KOPT-K1 (cell line): ENCODE measurements around the gene ZNF691.
"Not testable (repeated sequence)": the region's sequence is repeated elsewhere in the genome, so short reads cannot be mapped to it uniquely, and the experiment has no call there.

Experiments
- H3K27ac ChIP-seq: fragments of 200-600 bp; sonication (generic); 2 replicates; pipeline ENCODE4 v1.5.1; 2016; ENCODE audit warnings: antibody characterized with exemption, mild to moderate bottlenecking, low read depth, low read length; ENCODE audit not compliant: poor library complexity, severe bottlenecking
- H3K36me3 ChIP-seq: fragments of 200-600 bp; sonication (generic); 2 replicates; pipeline ENCODE4 v1.5.1; 2017; ENCODE audit warnings: antibody characterized with exemption, mild to moderate bottlenecking, low read length, moderate library complexity; ENCODE audit not compliant: insufficient read depth
- H3K9me3 ChIP-seq: fragments of 200-600 bp; sonication (generic); 2 replicates; pipeline ENCODE4 v1.5.1; 2017; ENCODE audit warnings: antibody characterized with exemption, low read length, mild to moderate bottlenecking; ENCODE audit not compliant: insufficient read depth, poor library complexity, severe bottlenecking

ZNF691 gene

DNA sequence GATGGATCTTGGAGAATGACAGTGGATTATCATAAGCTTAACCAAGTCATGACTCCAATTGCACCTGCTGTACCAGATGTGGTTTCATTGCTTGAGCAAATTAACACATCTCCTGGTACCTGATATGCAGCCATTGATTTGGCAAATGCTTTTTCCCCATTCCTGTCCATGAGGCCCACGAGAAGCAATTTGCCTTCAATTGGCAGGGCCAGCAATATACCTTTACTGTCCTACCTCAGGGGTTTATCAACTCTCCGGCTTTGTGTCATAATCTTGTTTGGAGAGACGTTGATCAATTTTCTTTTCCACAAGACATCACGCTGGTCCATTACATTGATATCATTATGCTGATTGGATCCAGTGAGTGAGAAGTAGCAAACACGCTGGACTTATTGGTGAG, 20.1 kb downstream of the ZNF691 start:
- no peak overlapping the region for H3K27ac ChIP-seq
- peaks cover 7% of the 10 kb centered on the region for H3K9me3 ChIP-seq
- no peaks in the 10 kb centered on the region for H3K36me3 ChIP-seq

- H3K9me3 ChIP-seq, H3K36me3 ChIP-seq, H3K27ac ChIP-seq: not testable (repeated sequence)
Measured at GRCh38 chr1:42868466-42868865, 22.1 kb downstream of the ZNF691 start.

DNA sequence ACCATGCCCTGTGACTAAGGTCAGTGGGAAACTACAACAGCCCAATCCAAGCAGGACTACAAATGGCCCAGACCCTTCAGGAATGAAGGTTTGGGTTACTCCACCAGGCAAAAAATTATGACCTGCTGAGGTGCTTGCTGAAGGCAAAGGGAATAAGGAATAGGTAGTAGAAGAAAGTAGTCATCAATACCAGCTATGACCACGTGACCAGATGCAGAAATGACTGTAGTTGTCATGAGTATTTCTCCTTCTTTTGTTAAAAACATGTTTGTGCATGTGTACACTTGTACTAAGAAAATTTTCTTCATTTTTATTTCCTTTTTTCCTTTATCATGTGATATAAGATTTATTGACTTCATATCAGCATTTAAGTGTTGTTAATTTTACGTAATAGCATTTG, 22.8 kb downstream of the ZNF691 start:
- H3K27ac ChIP-seq, H3K36me3 ChIP-seq, H3K9me3 ChIP-seq: not testable (repeated sequence)

GRCh38 chr1:42869751-42870150, 23.3 kb downstream of the ZNF691 start:
- H3K27ac ChIP-seq, H3K9me3 ChIP-seq, H3K36me3 ChIP-seq: not testable (repeated sequence)

- not testable (repeated sequence) for H3K27ac ChIP-seq, H3K9me3 ChIP-seq, H3K36me3 ChIP-seq
Measured at GRCh38 chr1:42873108-42873507, 26.7 kb downstream of the ZNF691 start.

GRCh38 chr1:42873670-42874069, 27.3 kb downstream of the ZNF691 start:
- Histone ChIP-seq H3K36me3 (no peaks in the 10 kb centered on the region), H3K9me3 (peaks cover 10% of the 10 kb centered on the region), H3K27ac (no peak overlapping the region)

DNA sequence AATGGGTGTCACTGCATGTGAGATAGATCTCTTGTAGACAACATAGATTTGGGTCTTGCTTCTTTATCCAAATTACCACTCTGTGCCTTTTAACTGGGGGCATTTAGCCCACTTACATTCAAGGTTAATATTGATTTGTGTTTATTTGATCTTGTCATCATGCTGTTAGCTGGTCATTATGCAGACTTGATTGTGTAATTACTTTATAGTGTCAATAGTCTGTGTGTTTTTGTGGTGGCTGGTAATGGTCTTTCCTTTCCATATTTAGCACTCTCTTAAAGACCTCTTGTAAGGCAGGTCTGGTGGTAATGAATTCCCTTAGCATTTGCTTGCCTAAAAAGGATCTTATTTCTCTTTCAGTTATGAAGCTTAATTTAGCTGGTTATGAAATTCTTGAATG, 29.6 kb downstream of the ZNF691 start:
- Histone ChIP-seq H3K27ac (no peak overlapping the region), H3K36me3 (no peaks in the 10 kb centered on the region), H3K9me3 (peaks cover 29% of the 10 kb centered on the region)

GRCh38 chr1:42877380-42877779, 31.0 kb downstream of the ZNF691 start:
- H3K9me3 ChIP-seq, result peaks cover 32% of the 10 kb centered on the region
- H3K36me3 ChIP-seq, result no peaks in the 10 kb centered on the region
- H3K27ac ChIP-seq, result no peak overlapping the region

- Histone ChIP-seq H3K9me3 (peaks cover 32% of the 10 kb centered on the region), H3K36me3 (no peaks in the 10 kb centered on the region), H3K27ac (no peak overlapping the region)
Measured at GRCh38 chr1:42880384-42880783, 34.0 kb downstream of the ZNF691 start.

DNA sequence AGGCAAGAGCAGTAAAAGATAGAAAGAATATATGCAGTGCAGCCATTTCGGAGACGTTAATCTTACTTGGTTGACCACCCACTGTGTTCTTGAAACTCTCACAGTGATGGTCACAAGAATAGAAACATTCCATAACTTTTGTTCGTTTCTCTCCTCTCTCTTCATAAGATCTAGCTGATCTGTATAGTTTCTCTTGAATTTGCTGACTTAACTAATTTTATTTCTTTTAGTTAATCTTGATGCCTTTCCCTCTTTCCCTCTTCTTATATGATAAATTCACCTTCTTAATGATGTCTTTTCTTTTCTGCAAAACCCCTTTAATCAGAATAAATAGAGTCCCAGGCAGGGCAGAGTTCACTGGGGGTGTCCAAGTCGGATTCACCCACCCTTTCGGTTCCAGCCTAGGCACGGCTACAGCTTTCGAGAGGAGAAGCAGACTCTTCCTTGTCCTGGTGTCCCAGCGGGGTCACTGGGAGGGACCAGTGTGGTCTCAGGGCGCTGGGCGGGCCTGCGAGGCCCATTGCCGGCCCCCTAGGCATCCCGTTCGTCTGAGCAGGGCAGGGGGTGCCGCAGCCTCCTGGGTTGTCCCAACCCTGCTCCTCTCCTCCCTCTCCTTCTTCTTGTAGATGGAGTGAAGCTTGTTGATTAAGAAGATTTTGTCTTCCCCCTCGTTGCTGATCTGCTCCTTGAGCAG, 39.8 kb downstream of the ZNF691 start:
- Histone ChIP-seq H3K9me3 (peaks cover 1% of the 10 kb centered on the region), H3K36me3 (no peaks in the 10 kb centered on the region), H3K27ac (no peak overlapping the region)

- H3K27ac ChIP-seq, result no peak overlapping the region
- no peaks in the 10 kb centered on the region for H3K36me3 ChIP-seq
- no peaks in the 10 kb centered on the region for H3K9me3 ChIP-seq
Measured at GRCh38 chr1:42886800-42887199, 40.4 kb downstream of the ZNF691 start.

DNA sequence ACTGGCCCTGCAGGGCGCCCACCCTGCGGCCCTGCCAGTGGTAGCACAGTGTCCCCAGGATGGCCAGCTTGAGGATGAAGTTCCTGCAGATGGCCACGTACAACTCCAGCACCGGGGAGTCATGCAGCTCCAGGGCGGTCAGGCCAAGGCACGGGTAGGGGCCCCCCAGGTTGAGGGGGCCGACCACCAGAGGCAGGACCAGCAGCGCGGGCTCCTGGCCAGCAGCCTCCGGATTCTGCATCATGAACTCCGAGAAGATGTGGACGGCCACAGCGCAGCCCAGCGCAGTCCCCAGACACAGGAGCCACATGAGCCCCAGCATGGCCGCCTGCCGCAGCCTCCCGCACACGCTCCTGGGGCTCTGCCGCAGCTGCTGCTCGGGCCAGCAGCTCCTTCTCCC, 41.0 kb downstream of the ZNF691 start:
- Histone ChIP-seq H3K36me3 (no peaks in the 10 kb centered on the region), H3K9me3 (no peaks in the 10 kb centered on the region), H3K27ac (no peak overlapping the region)

DNA sequence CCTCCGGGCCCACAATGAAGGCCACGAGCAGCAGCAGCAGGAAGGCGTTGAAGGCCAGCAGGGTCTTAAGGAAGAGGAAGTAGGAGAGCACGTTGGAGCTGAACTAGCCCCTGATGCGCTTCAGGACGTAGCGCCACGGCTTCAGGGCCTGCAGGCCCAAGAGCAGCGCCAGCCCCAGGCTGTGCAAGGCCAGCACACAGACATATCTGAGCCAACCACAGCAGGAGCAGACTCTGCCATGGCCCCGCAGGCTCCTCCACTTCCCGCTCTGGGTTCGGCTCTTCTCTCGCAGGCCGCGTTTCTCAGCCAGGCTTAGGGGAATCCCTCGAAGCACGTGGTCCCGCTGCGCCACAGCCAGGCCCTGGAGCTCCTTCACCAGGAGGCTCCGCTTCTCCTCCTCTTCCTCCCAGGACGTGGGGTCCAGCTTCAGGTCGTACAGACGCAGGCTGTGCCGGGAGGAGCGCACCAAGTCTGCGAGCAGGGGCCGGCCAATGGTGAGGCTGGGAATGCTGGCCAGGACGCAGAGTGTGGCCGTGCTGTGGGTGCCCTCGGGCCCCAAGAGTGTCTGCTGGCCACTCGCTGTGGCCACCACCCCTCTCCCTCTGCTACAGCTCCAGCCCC, 41.7 kb downstream of the ZNF691 start:
- Histone ChIP-seq H3K36me3 (no peaks in the 10 kb centered on the region), H3K27ac (no peak overlapping the region), H3K9me3 (no peaks in the 10 kb centered on the region)

GRCh38 chr1:42889264-42889663, 42.9 kb downstream of the ZNF691 start:
- Histone ChIP-seq H3K27ac (no peak overlapping the region), H3K36me3 (no peaks in the 10 kb centered on the region), H3K9me3 (no peaks in the 10 kb centered on the region)

DNA sequence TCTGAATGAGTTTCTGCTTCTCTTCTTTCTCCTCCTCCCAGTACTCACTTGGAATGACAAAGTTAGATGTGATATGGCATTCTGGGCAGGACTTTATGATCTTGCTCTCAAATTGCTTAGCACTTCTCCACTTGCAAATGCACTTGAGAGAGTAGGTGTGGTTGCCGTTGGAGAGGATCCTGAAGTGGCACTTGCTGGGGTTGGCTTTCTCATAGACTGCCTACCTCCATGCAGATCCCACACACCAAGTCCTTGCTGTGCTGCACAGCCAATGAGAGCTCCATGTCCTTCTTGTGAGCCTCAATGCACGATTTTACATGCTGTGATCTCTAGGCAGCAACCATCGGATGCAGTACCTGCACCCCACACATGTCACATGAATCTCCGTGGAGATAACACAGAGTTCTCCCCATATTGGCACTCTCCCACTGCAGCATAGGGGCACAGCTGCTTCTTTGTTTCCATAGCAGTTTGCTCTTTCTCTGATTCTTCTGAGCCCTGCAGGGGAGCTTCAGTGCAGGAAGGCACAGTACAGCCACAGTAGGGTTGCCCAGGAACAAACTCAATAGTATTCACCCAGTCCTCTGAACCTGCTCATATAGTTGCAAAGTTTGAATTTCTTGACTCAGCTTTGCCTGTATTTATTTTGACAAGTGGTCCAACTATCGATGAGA, 45.2 kb downstream of the ZNF691 start:
- Histone ChIP-seq H3K36me3 (no peaks in the 10 kb centered on the region), H3K27ac (no peak overlapping the region), H3K9me3 (no peaks in the 10 kb centered on the region)

- H3K27ac ChIP-seq, H3K36me3 ChIP-seq: not testable (repeated sequence)
Measured at GRCh38 chr1:42899960-42900359, 53.5 kb downstream of the ZNF691 start.

More at GRCh38 chr1:42899960-42900359, 53.5 kb downstream of the ZNF691 start:
- H3K9me3 ChIP-seq, result peaks cover 21% of the 10 kb centered on the region
